GM20000 (cell line): ENCODE results near the gene PLIN4.

Experiments
- DNase-seq: peaks from one replicate; pipeline ENCODE4 v3.0.0; 2012; ENCODE audit warnings: low spot score
- TF ChIP-seq, protein P1 (sequence below): IDR thresholded peaks from 2 replicates; pipeline ENCODE4 v1.5.1; 2012; ENCODE audit warnings: mild to moderate bottlenecking, control low read depth; ENCODE audit errors: extremely low read depth, missing control alignments

PLIN4 gene

DNA sequence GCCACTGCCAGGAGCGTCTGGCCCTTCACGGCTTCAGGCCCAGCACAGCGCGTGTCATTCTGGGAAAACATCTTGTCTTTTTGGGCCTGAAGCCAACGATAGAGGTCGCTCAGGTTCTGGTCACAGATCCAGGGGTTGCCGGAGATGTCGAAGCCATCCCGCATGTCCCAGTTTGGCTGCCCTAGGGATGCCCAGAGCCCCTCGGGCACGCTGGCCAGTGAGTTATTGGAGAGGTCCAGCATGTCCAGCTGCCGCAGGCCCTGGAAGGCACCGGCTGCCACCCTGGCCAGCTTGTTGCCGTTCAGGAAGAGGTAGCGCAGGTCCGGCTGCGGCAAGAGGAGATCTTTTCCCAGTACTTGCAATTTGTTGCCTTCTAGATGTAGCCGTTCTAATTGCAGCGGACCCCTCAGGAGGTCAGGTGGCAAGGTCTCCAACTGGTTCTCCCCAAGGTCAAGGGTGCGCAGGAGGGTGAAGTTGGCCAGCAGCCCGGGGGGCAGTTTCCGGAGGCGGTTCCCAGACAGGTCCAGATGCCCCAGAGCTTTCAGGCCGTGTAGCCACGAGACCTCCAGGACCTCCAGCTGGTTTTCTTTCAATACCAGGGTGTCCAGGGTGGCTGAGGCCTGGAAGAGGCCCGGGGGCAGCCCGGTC is 19.8 kb upstream of the PLIN4 start:
- TF ChIP-seq, protein P1, sequence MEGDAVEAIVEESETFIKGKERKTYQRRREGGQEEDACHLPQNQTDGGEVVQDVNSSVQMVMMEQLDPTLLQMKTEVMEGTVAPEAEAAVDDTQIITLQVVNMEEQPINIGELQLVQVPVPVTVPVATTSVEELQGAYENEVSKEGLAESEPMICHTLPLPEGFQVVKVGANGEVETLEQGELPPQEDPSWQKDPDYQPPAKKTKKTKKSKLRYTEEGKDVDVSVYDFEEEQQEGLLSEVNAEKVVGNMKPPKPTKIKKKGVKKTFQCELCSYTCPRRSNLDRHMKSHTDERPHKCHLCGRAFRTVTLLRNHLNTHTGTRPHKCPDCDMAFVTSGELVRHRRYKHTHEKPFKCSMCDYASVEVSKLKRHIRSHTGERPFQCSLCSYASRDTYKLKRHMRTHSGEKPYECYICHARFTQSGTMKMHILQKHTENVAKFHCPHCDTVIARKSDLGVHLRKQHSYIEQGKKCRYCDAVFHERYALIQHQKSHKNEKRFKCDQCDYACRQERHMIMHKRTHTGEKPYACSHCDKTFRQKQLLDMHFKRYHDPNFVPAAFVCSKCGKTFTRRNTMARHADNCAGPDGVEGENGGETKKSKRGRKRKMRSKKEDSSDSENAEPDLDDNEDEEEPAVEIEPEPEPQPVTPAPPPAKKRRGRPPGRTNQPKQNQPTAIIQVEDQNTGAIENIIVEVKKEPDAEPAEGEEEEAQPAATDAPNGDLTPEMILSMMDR: no peak
- no peak for DNase-seq

DNA sequence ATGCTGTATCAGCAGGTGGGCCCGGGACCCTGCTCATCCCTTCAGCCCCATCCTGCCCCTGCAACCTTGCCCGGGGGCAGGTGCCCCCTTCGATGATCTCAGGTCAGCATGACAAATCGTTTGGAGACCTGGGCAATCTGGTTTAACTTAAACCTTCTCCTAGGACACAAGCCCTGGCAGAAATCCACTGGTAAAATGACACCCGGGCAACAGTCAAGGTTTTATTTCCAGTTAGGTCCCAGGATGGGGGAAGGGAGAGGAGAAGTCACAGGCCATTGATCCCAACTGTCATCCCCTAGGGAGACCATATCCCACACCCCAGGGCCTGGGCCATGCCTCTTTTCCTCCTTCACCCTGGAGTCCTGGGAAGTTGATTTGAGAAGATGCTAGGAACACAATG is 18.5 kb upstream of the PLIN4 start:
- DNase-seq: no peak
- TF ChIP-seq, protein P1: no peak

DNA sequence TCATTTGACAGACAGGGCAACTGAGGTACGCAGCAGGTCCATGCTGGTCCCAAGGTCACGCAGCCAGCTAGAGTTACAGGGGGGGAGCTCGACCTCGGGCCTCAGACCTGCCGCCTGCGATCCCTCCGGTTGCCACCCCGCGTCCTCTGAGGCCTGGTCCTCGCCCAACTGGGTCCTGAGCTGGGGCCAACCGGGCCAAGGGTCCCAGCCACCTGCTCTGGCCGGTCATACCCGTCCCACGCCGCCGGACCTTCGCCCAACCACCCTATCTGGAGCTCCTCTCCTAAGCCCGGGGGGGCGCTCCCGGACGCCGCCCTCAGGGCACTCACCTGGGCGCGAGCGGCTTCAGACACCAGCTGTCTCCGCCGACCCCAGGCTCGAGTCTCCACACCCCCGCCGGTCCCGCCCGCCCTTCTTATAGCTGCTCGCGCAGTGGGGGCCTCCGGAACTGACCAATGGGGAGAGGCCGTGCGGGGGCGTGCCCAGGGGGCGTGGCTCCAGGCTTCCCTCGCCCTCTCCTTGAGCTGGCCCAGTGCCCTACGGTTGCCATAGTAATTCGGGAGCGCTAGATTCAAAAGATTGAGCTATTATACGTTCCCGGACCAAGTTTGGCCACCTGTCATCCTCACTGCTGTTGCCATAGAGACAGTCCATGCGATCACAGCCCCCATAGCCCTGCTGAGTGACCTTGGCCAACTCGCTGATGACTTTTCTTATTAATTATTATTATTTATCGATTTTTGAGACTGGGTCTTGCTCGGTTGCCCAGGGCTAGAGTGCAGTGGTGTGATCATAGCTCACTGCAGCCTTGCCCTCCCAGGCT is 16.8 kb upstream of the PLIN4 start, which contains the start of gene PLIN5:
Gene PLIN5 (minus strand): TSS at position 389 of the 823 bp plus-strand sequence. CDS start 1,150 bp downstream, outside the sequence.
- TF ChIP-seq, protein P1: no peak
- DNase-seq: peak; percentile 72

DNA sequence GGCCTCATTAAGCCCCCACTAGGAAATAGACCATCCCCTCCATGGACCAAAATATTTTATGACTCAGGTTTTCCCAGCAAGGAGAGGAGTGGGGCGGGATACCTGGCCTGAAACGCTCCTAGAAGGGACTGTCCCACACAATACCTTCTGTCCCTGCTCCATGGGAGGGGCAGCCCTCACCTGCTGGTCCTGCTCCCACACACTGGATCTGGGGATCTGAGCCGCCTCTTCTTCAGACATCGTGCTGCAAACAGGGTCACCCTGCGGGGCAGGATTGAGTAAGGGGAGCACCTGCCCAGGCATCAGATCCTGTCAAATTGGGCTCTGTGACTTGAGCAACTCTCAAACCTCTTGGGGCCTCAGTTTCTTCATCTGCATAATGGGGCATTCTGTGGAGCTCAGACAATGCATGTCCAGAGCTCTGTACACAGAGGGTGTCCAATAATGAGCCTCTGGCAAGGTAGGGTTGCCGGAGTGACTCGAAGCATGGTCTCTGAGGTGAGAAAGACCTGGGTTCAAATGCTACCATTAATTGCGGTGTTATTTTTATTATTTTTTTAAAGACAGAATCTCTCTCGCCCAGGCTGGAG is 15.6 kb upstream of the PLIN4 start:
- DNase-seq: no peak
- TF ChIP-seq, protein P1: no peak

DNA sequence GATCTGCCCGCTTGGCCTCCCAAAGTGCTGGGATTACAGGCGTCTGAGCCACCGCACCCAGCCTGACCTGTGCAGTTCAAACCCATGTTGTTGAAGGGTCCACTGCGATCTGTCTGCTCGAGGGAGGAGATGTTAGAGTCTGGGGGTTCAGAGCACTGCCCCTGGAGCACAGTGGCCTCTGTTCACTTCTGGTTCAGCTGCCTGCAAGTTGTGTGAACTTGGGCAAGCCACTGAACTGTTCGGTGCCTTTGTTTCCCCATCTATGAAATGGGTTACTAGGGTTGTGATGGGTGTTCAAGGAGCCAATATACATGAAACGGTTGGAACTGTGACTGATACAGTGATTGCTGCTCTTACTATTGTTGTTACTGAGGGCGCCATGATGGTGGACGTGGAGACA is 15.0 kb upstream of the PLIN4 start:
- DNase-seq: no peak

DNA sequence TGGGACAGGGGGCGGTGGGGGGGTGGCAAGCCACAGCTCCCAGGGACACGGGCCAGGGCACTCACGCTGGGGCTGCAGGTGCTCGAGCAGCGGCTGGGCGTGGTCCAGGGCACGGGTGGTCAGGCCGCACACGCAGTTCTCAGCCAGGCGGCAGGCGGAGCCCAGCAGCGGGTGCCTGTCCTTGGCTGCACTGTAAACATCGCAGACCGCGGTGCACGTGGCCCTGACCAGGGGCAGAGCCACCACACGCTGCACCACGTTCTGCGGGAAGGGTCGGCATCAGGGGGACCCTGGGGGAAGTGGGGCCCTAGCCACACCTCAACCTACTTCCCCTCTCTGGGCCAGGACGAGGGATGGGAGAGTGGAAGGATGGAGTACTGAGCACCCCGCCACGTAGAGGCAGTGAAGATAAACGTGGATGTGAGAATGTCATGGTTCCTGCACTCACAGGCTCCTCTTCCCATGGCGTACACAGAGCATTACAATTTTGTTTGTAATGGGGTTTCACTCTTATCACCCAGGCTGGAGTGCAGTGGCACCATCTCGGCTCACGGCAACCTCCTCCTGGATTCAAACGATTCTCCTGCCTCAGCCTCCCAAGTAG is 13.4 kb upstream of the PLIN4 start:
- TF ChIP-seq, protein P1: no peak
- DNase-seq: no peak

More for the DNA sequence above, 15.0 kb upstream of the PLIN4 start:
- TF ChIP-seq, protein P1: no peak
